KG1 (cell line): ENCODE data around the gene CYP4V2.
"Not testable (repeated sequence)": the region's sequence is repeated elsewhere in the genome, so short reads cannot be mapped to it uniquely, and the experiment has no call there.

ENCODE experiments used
- DNase-seq: peaks from one replicate; lab custom pipeline; 2025; lab: John Stamatoyannopoulos, UW

Gene CYP4V2

DNA sequence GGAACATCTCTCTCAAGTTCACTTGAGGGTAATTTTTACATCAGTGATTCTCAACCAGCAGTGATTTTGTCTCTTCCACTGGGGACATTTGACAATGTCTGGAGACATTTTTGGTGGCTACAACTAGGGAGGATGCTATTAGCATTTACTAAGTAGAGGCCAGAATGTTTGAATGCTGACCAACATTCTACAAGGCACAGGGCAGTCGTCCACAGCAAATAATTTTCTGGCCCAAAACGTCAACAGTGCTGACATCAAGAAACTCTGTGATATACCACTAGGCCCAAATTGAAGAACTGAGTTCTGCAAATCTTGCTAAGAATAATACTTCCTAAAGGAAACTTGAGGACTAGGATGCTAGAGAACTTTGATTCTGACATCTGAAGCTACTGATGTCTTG lies 43.0 kb downstream of the CYP4V2 start:
- no peak for DNase-seq

DNA sequence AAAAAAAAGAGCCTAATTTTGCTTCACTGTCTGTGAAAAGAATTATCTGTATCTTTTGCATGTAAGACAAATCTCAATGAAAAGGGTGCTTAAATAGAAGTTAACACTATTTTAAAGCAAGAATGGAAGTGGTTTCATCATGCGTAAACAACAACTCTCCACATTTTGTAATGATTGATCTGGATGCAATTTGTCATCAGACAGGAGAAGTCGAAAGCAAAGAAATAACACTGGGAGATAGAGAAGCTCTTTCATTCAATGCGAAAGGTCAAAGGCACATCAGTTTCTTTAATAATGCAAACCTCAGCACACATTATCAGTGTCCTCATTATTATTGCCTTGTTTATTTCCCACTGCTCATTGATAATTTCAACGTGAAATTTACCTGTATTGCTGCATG lies 44.8 kb downstream of the CYP4V2 start:
- no peak for DNase-seq

DNA sequence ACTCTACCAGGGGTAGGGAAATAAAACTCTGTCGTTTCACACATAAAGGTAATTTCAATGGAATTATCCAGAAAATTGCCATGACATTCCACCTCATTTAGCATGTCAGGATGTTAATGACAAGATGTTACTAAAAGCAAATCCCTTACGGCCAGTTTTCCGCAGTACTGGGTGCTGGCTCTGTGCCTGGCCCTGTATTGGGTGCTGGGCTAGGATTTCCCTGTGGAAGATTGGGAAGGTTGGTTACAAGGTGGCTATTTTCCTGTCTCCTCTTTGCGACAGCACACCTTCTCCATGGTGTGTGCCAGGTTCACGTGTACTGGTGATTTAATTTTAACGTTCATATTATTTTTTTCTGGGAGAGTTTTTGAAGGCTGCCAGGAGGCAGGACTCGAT lies 49.1 kb downstream of the CYP4V2 start:
- no peak for DNase-seq

DNA sequence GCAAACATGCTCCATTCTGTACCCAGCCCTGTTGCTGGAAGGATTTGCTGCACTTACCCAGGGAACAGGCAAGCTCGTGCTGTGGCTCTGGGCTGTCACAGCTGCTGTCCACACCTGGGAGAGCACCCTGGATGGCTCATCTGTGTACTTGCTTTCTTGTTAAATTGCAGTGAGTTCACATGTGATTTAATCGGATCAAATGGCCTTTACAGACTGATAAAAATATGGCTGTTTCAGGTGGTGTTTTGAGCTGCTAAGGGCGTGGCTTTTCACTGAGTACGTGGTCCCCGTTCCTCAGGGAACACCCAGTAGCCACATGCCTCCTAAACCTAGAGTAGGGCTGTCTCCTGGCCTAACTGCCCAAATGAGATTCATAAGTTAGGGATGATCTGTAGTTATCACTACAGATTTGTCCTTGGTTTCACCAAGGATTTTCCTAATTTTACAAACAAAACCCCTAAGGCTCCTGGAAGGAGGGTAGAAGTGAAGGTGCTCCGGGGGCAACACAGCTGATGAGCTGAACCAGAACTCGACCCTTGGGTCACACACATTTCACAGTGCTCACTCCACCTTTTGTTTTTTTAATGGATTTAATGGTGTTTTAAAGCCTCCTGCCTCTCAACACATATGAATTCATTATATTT lies 49.6 kb downstream of the CYP4V2 start:
- no peak for DNase-seq

DNA sequence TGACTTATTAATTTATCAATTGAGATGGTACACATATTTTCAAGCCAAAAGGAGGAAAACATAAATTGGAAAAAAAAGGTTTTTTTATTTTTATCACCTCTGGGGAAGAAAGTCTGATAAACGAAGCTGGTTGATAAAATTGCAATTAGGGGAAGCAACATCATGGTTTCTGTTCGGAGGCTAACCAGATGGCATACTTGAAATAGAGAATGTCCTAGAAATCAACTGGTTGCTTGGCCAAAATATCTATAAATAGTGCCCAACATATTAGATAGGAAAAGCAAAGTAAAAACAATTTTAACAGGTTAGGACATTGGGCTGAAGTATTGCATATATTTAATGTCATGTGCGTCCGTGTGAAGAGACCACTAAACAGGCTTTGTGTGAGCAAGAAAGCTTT lies 50.2 kb downstream of the CYP4V2 start:
- DNase-seq: no peak

DNA sequence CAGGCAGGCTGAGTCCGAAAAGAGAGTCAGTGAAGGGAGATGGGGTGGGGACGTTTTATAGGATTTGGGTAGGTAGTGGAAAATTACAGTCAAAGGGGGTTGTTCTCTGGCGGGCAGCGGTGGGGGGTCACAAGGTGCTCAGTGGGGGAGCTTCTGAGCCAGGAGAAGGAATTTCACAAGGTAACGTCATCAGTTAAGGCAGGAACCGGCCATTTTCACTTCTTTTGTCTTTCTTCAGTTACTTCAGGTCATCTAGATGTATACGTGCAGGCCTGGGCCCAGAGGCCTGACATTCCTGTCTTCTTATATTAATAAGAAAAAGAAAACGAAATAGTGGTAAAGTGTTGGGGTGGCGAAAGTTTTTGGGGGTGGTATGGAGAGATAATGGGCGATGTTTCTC lies 50.7 kb downstream of the CYP4V2 start:
- DNase-seq: not testable (repeated sequence)

DNA sequence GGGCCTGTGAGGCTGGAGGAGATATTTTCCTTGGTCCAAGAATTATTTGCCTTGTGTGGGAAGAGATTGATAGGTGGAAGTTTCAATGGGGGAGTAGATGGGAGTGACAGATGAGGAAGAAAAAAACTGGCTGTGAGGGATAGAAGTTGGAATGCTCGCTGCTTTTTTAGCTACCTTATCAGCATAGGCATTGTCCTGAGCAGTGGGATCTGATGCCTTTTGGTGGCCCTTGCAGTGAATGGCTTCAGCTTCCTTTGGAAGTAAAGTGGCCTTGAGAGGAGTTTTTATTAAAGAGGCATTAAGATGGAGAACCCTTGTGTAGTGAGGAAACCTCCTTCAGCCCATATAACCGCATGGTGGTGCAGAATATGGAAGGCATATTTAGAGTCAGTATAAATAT lies 52.0 kb downstream of the CYP4V2 start:
- DNase-seq: no peak

DNA sequence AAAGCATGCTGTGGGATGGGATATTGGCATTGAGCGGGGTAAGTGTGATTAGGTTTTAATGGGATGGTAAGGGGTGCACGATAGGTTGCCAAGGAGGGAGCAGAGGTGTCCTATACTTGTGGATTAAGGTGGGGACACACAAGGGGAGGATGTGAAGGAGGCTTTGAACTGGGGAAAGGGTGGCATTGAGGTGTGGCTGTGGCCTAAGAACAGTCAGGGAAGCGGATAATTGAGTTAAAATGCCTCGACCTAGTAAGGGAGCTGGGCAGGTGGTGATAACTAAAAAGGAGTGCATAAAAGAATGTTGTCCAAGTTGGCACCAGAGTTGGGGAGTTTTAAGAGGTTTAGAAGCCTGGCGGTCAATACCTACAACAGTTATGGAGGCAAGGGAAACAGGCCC lies 53.5 kb downstream of the CYP4V2 start:
- DNase-seq: no peak

DNA sequence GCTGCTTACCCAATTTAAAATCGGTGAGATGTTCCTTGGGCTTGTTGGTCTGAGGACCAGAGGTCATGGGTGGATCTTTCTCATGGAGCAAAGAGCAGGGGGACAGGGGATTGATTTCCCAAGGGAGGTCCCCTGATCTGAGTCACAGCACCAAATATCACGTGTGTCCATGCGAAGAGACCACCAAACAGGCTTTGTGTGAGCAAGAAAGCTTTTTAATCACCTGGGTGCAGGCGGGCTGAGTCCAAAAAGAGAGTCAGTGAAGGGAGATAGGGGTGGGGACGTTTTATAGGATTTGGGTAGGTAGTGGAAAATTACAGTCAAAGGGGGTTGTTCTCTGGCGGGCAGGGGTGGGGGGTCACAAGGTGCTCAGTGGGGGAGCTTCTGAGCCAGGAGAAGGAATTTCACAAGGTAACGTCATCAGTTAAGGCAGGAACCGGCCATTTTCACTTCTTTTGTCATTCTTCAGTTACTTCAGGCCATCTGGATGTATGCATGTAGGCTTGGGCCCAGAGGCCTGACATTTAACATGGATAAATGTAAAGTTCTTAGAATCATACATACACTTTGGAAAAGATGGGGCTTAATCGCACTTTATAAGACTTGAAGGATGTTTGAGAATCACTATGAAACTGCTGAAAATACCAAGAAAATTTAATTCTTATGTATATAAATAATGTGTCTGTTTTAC lies 55.8 kb downstream of the CYP4V2 start:
- DNase-seq: not testable (repeated sequence)

DNA sequence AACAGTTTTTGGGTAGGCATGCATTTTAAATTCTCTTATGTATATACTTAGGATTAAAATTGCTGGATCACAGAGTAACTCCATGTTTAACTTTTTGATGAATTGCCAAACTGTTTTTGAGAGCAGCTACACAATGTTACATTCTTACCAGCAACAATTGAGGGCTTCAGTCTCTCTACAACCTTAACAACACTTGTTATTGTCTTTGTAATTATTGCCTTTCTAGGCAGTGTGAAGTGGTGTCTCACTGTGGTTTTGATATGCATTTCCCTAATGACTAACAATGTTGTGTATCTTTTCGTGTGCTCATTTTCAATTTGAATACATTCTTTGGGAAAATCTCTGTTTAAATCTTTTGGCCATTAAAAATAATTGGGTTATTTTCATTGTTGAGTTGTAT lies 57.3 kb downstream of the CYP4V2 start:
- no peak for DNase-seq

DNA sequence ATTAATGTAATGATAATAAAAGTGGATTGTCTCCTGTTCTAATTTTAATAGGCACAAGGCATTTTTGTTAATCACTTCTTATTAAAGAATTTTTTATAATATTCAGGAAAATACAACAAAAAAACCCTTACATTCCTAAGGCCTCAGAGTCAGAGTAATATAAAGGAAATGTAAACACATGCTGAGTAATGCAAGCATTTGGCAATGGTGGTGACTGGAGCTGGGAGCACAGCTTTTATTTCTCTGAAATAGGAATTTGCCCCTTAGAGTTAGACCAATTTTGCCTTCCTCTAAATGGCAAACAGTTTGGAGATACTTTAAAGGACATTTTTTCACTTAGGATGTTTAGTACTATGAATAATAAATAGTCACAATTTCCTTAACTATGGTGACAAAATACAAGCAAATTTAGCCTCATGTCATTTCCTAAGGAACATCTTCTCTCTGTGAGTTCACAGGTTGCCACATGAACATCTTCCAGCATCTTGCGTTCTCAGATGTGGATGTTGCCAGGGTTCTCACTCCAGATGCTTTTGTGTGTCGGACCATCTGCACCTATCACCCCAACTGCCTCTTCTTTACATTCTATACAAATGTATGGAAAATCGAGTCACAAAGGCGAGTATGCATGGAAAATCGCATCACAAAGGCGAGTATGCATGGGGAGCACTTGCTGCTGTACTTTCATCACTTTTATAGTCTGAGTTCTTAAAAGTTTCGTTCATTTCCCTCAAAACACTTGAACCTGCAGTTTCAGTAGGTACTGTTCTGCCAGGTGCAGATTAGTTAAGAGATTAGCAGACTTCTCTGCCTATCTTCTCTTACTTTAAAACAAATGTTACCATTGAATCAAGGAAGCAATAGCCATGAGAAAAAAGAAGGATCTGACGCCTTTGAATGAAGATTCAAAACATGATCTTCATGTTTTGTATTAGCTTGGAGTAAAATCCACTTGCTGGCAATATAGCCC lies 58.7 kb downstream of the CYP4V2 start:
- DNase-seq: no peak

DNA sequence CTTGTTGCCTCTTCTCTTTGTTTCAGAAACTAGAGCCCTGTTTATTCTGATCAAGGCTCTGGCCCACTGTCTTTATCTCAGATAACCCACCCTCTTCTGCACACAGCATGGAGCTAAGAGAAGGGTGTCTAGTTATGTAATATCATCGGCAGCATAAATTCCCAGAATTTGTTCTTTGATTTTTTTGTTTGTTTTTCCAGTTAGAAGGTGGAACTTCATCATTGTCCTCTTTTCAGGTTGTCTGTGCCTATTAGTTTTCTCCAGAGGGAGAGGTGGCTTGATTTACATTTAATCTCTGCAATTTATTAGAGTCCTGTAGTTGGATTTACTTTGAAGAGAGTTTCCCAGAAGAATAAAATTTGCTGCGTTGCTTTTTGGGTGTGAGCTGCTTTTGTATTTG lies 59.4 kb downstream of the CYP4V2 start:
- DNase-seq: no peak

DNA sequence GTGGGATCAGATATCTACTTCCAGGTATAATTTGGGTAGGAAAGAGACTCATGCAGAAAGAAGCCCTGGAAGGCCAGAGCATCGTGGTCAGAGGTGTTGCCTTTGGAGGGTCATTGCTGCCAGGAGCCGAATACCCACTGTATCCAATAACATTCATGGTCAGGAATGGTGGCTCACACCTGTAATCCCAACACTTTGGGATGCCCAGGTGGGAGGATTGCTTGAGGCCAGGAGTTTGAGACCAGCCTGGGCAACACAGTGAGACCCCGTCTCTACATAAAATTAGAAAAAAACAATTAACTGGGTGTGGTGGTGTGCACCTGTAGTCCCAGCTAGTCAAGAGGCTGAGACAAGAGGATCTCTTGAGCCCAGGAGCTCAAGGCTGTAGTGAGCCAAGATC lies 63.8 kb downstream of the CYP4V2 start:
- no peak for DNase-seq

DNA sequence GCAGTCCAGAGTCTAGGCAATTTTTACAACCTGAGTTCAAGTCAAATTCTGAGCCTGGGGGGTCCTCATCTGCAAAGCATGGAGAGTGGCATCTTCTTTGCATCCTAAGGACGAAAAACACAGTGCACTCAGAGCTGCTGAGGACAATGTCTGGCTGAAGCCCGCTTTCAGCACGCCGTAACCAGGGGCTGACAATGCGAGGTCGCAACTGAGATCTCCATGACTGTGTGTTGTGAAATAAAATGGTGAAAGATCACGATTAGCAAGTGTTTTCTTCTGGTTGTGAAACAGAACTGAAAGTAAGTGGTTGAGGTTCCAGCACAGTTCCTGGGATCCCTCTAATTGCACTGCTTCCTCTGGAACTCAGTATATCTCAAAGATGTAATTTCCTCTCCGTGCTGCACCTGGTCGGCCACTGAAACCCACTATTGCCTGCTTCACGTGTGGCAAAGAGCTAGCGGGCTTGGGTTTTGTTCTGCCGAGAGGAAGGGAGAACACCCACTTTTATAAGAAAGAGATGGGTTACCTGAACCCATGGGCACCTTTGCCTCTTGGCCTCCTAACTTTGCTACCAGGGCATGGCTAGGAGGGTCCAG lies 66.9 kb downstream of the CYP4V2 start:
- DNase-seq: no peak

DNA sequence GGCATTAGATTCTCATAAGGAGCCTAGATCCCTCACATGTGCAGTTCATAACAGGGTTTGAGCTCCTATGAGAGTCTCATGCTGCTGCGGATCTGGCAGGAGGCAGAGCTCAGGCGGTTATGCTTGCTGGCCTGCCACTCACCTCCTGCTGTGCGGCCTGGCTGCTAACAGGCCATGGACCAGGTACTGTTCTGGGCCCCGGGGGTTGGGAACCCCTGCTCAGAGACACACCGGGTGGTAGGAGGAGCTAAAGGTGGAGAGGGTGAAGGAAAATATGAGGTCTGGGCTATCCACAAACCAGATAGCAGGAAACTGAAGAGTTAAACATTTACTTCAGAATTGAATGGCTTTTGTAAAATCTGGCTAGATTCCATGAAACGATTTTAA lies 68.7 kb downstream of the CYP4V2 start:
- DNase-seq: no peak
